Calu3 (cell line): Measurements from ENCODE around the gene SAC3D1. TPM values are rescaled to one million over a fixed set of nuclear protein-coding genes. Genes with fewer than 3 reads are reported as not detected.
A peak's percentile ranks its signal among the peaks of the same experiment; 100 is the strongest.

Experiments
- BruUV-seq: library from RNA; stranded (reverse); fragments of 400-500 nt; replicated peaks from 2 replicates; lab custom pipeline; 2021; lab: Mats Ljungman, UMichigan
- CTCF ChIA-PET: fragments of 300-600 bp; sonication (Branson Sonifier 250); formaldehyde crosslinking; loops from one replicate; lab custom pipeline; 2022; ENCODE audit warnings: antibody characterized with exemption; lab: Charles Lee
- DNase-seq: peaks from one replicate; pipeline ENCODE4 v3.0.0; 2022
- H3K27ac Mint-ChIP-seq: one replicate; pipeline ENCODE4 v1.8.0; 2022; ENCODE audit warnings: mixed read lengths; ENCODE audit not compliant: unreplicated experiment
- H3K27me3 Mint-ChIP-seq: one replicate; pipeline ENCODE4 v1.8.0; 2022; ENCODE audit warnings: mixed read lengths; ENCODE audit not compliant: unreplicated experiment
- H3K36me3 Mint-ChIP-seq: one replicate; pipeline ENCODE4 v1.8.0; 2022; ENCODE audit warnings: mild to moderate bottlenecking, moderate library complexity, mixed read lengths; ENCODE audit not compliant: insufficient read depth, unreplicated experiment
- H3K4me1 Mint-ChIP-seq: one replicate; pipeline ENCODE4 v1.8.0; 2022; ENCODE audit warnings: mild to moderate bottlenecking, low read depth, mixed read lengths; ENCODE audit not compliant: unreplicated experiment
- H3K4me3 Mint-ChIP-seq: one replicate; pipeline ENCODE4 v1.8.0; 2022; ENCODE audit warnings: mild to moderate bottlenecking, low read depth, moderate library complexity, mixed read lengths; ENCODE audit not compliant: unreplicated experiment
- H3K9me3 Mint-ChIP-seq: one replicate; pipeline ENCODE4 v1.8.0; 2022; ENCODE audit warnings: low read depth, mixed read lengths; ENCODE audit not compliant: unreplicated experiment
- intact Hi-C: fragments of 100-400 bp; cut with micrococcal nuclease; formaldehyde crosslinking; loops from one replicate; pipeline ENCODE4 v1.10.0; 2022; ENCODE audit not compliant: unreplicated experiment
- total RNA-seq: library from RNA; stranded (reverse); gene quantifications from 2 replicates; pipeline ENCODE4 v1.2.3, GENCODE V29; 2022
- TF ChIP-seq, protein P1 (sequence below): fragments of 200-600 bp; IDR thresholded peaks from one replicate; pipeline ENCODE4 v1.8.0; 2022; ENCODE audit warnings: antibody characterized with exemption; ENCODE audit not compliant: unreplicated experiment

SAC3D1 gene
- total RNA-seq, 1 experiment from 2014 or later = 17.6 TPM

DNA sequence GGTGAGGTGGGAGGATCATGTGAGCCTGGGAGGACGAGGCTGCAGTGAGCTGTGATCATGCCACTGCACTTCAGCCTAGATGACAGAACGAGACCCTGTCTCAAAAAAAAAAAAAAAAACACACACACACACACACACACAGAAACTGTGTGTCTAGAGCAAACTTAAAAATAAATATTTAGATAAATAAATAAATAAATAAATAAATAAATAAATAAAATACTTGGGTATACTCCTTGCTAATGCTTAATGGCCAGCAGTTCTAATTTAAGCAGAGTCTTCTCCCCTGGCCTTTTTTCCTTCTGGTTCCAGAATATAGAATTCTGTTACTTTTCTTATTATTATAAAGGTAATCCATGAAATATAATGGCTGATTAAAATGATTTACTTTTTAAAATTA lies 32.1 kb upstream of the SAC3D1 start:
- BruUV-seq = no TSS peak
- CTCF ChIA-PET = interaction anchor here (0.7 kb wide), 1 partner anchor 75 kb away, joined by 3 read pairs; no protein-coding TSS in a partner anchor

DNA sequence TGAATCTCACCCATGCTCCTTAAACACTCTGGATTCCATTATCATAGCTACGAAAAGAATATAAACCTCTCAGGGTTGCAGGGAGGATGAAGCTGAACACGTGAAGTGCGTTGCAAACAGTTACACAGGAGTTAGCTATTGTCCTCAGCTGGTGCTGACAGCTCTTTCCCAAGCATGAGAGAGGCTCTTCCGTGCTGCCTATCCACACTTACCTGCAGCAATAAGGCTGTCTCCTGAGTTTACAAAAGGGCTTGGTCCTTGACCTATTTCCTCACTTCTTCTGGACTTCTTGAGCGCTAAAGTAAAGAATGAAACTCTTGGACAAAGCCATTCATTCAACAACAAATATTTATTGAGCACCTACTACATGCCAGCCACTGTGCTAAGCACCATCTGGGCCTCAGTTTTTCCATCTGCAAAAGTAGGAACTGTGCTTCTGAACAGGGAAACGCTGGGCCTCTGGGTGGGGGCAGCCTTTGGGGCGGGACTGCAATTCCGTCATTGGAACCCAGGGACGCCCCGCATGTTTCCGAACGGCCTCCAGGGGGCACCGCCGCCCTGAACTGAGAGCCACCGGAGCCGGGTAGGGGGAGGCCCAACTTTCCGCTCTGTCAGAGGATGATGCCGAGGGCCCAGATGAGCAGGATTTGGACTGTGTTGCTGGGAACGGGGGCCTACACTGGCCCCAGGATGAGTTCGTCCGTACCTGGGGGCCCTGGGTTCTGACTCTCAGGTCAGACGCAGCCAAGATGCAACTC lies 27.7 kb upstream of the SAC3D1 start:
- CTCF ChIA-PET = interaction anchor here (0.6 to 2.4 kb wide), 10 partner anchors 15 to 169 kb away, joined by 3 to 10 read pairs (median 4); partner anchors contain the start of genes ATG2A, BATF2, CDC42BPG and SAC3D1
- Mint-ChIP-seq H3K4me3 (peak overlapping the region; percentile 81), H3K4me1 (peaks cover 25% of the 10 kb centered on the region), H3K27ac (peak overlapping the region; percentile 91), H3K9me3 (no peaks in the 10 kb centered on the region), H3K27me3 (no peaks in the 10 kb centered on the region), H3K36me3 (peaks cover 29% of the 10 kb centered on the region)
- intact Hi-C loops = loop anchor here (5.0 kb wide), 1 partner anchor 166 kb away; no protein-coding TSS in a partner anchor
- no TSS peak for BruUV-seq
- TF ChIP-seq, protein P1, sequence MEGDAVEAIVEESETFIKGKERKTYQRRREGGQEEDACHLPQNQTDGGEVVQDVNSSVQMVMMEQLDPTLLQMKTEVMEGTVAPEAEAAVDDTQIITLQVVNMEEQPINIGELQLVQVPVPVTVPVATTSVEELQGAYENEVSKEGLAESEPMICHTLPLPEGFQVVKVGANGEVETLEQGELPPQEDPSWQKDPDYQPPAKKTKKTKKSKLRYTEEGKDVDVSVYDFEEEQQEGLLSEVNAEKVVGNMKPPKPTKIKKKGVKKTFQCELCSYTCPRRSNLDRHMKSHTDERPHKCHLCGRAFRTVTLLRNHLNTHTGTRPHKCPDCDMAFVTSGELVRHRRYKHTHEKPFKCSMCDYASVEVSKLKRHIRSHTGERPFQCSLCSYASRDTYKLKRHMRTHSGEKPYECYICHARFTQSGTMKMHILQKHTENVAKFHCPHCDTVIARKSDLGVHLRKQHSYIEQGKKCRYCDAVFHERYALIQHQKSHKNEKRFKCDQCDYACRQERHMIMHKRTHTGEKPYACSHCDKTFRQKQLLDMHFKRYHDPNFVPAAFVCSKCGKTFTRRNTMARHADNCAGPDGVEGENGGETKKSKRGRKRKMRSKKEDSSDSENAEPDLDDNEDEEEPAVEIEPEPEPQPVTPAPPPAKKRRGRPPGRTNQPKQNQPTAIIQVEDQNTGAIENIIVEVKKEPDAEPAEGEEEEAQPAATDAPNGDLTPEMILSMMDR = peak; percentile 72
- DNase-seq = peak; percentile 93

More for the DNA sequence above, 32.1 kb upstream of the SAC3D1 start:
- Mint-ChIP-seq H3K36me3 (peaks cover 16% of the 10 kb centered on the region), H3K9me3 (no peaks in the 10 kb centered on the region), H3K27me3 (no peaks in the 10 kb centered on the region), H3K4me3 (no peak overlapping the region), H3K4me1 (peaks cover 10% of the 10 kb centered on the region), H3K27ac (no peak overlapping the region)
- DNase-seq = no peak
- TF ChIP-seq, protein P1 = no peak
- intact Hi-C loops = no loop called here

DNA sequence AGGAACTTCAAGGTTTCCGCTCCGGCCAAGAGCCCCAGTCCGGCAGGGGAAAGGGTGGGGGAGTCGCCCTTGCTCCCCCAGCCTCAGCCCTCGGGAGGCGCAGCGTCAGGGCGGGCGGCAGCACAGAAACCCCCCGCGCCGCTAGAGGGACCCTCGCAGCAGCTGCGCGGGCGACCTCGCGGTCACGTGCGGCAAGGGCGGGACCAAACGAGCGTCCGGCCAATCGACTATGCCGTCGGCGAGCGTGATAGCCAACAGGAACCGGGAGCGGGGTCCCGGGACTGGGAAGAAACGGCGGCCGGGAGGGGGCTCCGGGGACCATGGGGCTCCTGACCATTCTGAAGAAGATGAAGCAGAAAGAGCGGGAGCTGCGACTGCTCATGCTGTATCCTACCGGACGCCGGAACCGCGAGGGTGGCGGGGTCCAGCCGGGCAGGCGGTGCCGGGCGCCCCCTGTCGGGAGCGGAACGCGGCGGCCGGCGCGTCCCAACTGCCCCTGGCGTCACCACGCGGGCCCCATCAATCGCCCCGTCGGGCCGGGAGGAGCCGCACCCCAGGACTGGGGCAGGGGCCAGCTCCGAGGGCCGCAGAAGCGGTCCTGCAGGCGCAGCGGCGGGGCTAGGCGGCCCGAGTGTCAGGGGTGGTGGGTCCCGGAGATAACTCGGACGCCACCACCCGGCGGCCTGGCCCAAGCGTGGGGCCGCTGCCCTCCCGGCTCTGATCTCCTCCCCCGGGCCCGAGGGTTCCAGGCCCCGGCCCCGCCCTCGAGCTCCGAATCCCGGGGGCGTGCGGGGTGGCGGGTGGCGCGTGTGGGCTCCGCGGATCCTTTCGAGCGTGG lies 26.9 kb upstream of the SAC3D1 start, which contains the start of gene ARL2:
Gene ARL2, plus strand, starts transcription at position 273 of the 838 bp plus-strand sequence. Its CDS starts 48 bp downstream, at position 321.
- CTCF ChIA-PET = interaction anchor here (0.6 to 2.4 kb wide), 10 partner anchors 15 to 210 kb away, joined by 4 to 10 read pairs (median 4); partner anchors contain the start of genes ATG2A, BATF2 and CDC42BPG
- intact Hi-C loops = loop anchor here (5.0 kb wide), 1 partner anchor 167 kb away; no protein-coding TSS in a partner anchor
- peaks cover 25% of the 10 kb centered on the region for H3K4me1 Mint-ChIP-seq
- H3K27ac Mint-ChIP-seq = peak within 1 kb of the TSS; percentile 91
- TF ChIP-seq, protein P1 = peak; percentile 86
- H3K27me3 Mint-ChIP-seq = no peaks in the 10 kb centered on the region
- TSS peak; percentile 91 for BruUV-seq
- DNase-seq = peak; percentile 92
- H3K36me3 Mint-ChIP-seq = peaks cover 37% of the 10 kb centered on the region
- peak within 1 kb of the TSS; percentile 81 for H3K4me3 Mint-ChIP-seq
- no peaks in the 10 kb centered on the region for H3K9me3 Mint-ChIP-seq

DNA sequence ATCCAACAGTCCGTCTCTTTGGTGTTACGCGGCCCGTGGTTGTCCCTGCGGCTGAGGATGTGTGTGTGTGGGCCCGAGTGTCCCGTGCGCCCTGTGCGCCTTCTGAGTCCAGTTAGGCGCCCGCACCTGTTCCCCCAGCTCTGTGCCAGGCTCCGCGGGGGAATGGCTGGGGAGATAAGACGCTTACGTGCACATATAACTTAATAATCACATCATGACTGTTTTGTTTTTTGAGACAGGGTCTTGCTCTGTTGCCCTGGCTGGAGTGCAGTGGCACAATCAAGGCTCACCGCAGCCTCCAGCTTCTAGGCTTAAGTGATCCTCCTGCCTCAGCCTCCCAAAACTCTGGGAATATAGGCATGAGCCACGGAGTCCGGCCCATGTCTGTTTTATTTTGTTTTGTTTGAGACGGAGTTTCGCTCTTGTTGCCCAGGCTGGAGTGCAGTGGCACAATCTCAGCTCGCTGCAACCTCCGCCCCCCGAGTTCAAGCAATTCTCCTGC lies 26.2 kb upstream of the SAC3D1 start:
- no peaks in the 10 kb centered on the region for H3K9me3 Mint-ChIP-seq
- H3K27me3 Mint-ChIP-seq = no peaks in the 10 kb centered on the region
- intact Hi-C loops = loop anchor here (5.0 kb wide), 1 partner anchor 167 kb away; no protein-coding TSS in a partner anchor
- H3K4me3 Mint-ChIP-seq = peak overlapping the region; percentile 81
- peak overlapping the region; percentile 47 for H3K27ac Mint-ChIP-seq
- TSS peak; percentile 51 for BruUV-seq
- no peak for DNase-seq
- CTCF ChIA-PET = interaction anchor here (0.6 to 2.4 kb wide), 8 partner anchors 16 to 209 kb away, joined by 4 to 10 read pairs (median 5); partner anchors contain the start of genes ATG2A, BATF2 and CDC42BPG
- TF ChIP-seq, protein P1 = no peak
- peaks cover 25% of the 10 kb centered on the region for H3K4me1 Mint-ChIP-seq
- H3K36me3 Mint-ChIP-seq = peaks cover 42% of the 10 kb centered on the region
